H54 (cell line): ENCODE data around the gene CCDC57.
"Not testable (repeated sequence)": the region's sequence is repeated elsewhere in the genome, so short reads cannot be mapped to it uniquely, and the experiment has no call there.

Experiments
- DNase-seq: peaks from one replicate; pipeline ENCODE4 v3.0.0; 2011; ENCODE audit warnings: low spot score, mixed read lengths; ENCODE audit not compliant: insufficient read length
- FAIRE-seq: peaks from 3 replicates; lab custom pipeline; 2011; peaks lifted over from hg19 to GRCh38; lab: Jason Lieb, UNC
- POLR2A ChIP-seq: IDR thresholded peaks from 2 replicates; pipeline ENCODE4 v1.6.1; 2011; ENCODE audit warnings: low read depth, mild to moderate bottlenecking, low read length

CCDC57 gene

DNA sequence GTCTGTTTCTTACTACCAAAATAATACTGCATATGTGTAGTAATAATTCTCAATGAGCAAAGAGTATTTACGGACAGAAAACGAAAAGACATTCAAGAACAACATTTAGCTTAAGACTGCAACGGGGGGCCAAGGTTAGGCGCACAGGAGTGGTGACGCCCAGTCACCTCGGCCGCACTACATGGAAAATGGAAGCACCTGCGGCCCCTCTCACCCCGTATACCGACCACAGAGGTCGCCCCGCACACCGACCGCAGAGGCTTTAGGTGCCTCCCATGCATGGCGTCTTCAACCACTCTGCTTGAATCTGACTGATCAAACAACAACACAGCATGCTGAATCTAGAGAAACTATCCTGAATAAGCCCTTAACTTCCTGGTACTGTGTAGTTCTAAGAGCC is 26.4 kb downstream of the CCDC57 start:
- TF ChIP-seq POLR2A: no peak
- FAIRE-seq (no peak), DNase-seq (no peak)

DNA sequence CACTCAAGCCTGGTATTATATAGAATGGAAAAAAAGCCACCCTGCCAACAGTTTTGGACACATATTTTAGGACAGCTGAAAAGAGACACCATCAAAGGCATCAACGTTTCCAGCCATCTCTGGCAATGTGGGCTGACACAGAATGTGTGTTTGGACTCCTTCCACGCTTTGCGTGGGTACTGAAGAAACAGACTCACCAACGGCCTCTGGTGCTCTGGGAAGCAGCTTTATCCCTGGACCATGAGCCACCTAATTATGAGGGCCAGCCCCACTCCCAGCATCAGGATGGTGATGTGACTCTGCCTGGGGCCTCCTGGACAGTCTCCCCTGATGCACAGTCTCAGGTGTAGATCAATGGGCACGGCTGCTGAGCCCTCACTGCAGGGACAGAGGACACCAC is 27.9 kb downstream of the CCDC57 start:
- DNase-seq (no peak), FAIRE-seq (no peak)
- no peak for TF ChIP-seq POLR2A

DNA sequence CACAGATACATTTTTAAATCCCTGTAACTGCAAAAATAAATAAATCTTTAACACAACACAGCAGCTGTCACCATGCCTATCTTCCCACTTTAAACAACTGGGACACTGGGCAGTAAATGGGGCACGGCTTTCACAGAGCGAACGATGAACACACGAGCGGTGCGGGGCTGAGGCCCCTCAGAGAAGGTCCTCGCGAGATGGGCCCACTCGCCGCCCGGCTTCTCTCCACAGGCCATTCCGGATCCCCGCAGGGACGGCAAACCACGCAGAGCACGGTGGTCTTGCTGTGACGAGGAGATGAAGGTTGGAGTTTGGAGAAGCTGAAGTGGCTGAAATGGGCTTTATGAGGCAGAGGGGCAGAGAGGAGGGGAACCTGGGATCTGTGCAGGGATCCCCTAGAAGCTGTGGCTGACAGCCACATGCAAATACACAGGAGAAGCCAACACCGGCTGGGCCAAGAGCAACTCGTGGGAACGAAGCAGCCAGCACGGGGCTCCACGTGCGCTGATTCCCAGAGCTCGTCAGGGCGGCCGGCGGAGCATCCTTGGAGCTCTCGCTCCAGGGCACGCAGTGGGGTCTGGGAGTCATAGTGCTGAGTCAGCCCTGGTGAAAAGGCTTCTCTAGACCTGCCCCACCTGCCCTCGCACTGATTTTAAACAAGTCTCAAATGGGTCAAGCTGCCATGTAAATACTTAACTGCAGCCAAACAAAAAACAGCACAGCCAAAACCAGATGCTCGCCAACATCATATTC is 31.7 kb downstream of the CCDC57 start:
- no peak for DNase-seq
- TF ChIP-seq POLR2A: no peak
- no peak for FAIRE-seq

DNA sequence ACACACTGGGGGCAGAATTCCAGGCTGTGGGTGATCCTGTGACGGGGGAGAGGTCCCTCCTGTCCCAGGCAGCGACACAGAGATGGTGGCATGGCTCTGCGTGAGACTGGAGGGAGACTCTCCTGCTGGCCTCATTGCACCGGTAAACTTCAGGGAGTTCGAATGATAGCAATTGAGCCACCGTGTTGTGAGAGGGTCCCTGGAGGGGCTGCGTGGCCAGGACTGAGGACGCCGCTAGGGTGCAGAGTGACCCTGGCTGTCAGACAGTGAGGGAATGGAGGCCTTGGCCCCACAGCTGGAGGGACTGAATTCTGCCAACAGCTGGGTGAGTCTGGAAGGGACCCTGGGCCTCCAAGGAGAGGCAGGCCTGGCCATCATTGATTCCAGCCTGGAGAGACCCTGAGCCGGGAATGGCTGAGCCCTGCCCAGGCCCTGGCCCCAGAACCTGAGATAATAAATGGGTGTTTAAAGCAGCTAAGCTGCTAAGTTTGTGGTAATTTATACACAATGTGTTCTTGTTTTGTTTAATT is 32.6 kb downstream of the CCDC57 start:
- FAIRE-seq: no peak
- no peak for DNase-seq

DNA sequence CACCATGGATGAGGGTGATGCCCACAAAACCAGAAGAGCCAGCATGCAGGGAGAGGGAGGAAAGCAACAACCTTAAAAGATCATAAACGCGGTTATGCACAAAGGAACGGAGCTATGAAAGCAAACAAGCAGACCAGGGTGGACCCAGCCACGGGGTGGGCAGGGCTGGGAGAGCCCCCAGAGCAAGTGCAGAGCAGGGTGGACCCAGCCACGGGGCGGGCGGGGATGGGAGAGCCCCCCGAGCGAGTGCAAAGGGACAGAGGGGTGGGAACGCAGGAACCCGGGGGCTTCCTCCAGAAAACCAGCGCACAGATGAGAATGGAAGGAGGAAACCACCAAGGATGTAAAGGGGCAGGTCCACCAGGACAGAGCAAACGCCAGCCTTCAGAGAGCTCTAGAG is 33.2 kb downstream of the CCDC57 start:
- DNase-seq (no peak), FAIRE-seq (no peak)
- TF ChIP-seq POLR2A: no peak

More for the DNA sequence above, 32.6 kb downstream of the CCDC57 start:
- TF ChIP-seq POLR2A: no peak

DNA sequence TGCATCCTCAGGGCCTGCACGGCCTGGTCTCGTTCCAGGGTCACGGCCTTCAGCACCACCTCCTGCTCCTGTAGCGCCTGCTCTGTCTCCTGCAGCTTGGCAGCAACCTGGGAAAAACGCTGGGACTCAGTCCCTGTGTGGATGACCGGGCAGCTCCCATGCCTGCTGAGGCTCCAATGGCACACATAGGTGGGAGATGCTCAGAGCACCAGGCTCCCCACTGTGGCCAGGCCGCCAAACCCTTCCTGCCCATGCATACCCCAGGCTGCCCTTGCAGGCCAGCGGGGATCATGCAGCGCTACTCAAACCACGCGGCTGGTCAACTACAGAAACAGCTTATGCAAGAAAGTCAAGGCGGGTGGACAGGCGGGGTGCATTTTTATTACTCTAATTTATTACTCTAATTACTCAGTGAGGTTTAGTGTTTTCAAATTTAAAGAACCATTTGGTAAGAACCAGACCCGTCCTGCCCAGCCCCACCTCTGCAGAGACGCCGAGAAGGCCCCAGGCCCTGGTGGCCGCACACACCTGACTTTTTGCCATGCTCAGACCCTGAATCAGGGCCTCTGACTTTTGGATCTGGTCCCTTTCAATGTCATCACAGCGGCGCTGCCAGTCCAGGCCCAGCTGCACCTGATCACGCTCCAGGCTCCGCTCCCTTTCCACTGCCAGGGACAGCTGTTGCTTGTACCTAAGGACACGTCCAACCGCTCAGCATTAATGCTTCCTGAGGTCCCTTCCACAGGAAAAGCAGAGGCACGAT is 34.0 kb downstream of the CCDC57 start:
- DNase-seq: no peak
- TF ChIP-seq POLR2A: no peak
- no peak for FAIRE-seq

DNA sequence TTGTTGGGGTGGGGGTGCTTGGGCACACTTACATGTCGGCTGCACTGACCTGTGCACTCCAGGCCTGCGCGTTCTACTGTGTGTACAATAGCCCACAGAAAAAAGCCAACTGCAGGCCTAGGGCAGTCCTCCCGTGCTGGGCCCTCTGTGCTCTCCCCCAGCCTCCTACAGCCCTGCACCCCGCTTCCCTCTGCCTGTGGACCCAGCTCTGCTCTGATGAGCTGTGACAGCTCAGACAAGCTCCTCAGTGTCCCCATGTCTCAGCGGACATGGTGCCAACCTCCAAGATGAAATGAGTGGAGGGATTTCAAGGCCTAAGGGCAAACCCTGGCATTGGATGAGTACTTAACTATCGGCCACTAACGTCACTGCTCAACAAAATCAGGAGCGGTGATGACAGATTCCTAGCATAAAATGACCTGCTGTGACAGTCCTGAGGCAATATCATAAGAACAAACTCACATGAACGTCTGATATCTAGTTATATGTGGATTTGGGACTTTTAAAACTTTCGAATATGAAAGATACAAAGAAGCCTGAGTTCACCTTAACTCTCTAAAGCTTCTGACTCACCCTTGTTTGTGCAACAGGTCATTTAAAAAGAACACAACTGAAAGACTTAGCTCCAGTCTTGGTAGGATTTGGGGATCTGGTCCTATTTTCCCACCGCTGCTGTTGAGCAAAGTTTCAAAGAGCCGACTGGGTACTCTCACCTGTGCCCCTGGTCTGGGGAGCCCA is 34.7 kb downstream of the CCDC57 start:
- FAIRE-seq (no peak), DNase-seq (no peak)
- no peak for TF ChIP-seq POLR2A

DNA sequence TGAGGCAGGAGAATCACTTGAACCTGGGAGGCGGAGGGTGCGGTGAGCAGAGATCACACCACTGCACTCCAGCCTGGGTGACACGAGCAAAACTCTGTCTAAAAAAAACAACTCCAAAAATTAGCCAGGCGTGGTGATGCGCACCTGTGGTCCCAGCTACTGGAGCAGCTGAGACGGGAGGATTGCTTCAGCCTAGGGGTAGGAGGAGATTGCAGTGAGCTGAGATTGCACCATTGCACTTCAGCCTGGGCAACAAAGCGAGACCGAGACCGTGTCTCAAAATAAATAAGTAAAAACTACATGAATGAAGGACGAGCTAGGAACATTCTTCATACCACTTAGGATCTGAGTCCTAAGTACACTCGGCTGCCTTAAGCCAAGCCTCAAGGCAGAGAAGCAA is 35.4 kb downstream of the CCDC57 start:
- no peak for FAIRE-seq
- TF ChIP-seq POLR2A: no peak

DNA sequence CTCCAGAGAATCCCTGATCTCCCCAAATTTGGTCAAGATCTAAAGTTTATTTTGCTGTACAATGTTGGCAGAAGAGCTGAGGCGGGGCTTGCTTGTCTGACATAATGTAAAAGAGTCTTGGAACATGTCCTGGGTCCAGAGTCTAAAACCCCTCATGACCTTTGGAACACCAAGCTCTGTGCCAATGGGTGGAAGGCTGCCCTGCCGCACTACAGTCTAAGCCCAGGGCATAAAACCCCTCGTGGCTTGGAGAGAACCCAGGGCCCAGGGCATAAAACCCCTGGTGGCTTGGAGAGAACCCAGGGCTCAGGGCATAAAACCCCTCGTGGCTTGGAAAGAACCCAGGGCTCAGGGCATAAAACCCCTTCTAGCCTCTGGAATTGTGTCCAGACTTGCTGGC is 36.7 kb downstream of the CCDC57 start:
- no peak for DNase-seq
- FAIRE-seq: no peak
- TF ChIP-seq POLR2A: no peak

More for the DNA sequence above, 35.4 kb downstream of the CCDC57 start:
- no peak for DNase-seq

DNA sequence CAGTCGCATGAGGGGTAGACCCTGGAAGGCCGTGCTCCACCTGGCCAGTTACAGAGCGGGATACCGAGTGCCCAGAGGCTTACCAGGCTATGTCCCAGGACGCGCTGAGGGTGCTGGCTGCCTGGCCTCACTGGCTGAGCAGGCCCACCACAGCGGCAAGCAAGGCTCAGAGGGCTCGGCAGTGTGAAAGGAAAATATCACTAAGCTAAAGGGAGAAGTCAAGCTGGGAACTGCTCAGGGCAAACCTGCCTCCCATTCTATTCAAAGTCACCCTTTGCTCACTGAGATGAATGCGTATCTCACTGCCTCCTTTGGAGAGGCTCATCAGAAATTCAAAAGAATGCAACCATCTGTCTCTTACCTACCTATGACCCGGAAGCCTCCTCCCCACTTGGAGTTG is 37.4 kb downstream of the CCDC57 start:
- DNase-seq: no peak
- no peak for FAIRE-seq
- no peak for TF ChIP-seq POLR2A

DNA sequence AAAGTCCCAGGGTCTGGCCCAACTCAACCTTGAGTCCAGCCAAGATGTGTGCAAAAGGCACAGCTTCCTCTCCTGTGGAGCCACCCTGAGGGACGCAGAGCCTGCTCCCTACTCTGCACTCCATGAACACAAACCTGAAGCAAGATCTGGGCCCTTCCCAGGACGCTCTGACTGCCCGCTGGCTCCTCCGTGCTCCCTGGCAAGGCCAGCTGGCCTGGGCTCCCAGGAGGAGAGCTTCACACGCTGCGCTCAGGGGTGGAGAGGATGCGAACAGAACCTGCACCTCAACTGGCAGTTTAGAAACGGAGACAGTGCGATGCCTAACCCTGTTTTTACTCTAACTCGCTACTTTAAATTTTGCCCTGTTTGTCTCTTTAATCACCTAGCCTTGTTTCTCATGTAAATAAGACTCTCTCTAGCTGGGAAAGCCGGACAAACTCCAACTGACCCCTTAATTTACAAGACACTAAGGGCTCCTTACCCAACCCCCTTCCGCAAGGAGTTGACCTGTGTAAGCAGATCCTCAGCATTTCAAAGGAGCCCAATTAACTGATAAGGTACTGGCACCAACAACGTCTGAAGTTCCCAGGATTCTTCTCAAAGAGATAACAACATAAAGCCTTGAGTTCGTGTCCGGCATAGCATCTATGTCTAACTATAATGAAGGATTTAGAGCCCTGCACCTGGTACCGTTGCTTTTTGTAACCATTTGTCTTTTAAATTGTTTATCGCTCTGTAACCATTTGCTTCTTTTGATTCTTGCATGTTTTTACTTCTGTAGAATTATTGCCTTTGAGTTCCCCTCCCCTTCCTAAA is 38.4 kb downstream of the CCDC57 start:
- DNase-seq, FAIRE-seq: not testable (repeated sequence)

DNA sequence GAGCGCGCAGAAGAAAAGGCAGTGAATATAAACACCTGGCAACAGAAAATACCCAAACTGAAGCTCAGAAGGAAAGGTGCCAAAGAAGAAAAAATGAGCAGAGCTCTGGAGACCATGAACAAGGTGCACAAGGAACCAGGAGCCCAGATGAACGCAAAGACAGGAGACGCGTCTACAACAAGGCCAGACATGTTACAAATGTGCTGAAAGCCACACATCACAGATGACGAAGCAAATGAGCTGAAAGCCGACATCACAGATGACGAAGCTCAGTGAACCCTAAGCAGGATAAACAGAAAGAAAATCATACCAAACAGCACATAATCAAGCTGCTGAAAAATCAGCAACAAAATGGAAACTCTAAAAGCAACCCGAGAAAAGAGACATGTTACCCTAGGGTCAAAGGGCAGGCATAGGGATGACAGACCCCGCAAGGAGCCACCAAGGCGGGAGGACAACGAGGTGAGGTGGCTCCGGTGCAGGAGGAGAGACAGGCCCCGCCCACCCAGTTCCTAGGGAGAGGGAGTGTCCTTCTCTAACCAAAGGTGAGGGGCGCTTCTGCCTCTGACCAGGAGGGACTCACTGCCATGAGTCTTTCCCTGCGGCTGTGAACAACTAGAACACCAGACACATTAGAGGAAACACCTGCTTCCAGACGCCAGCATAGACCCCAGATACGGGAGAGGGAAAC is 39.1 kb downstream of the CCDC57 start:
- no peak for FAIRE-seq
- no peak for DNase-seq
- TF ChIP-seq POLR2A: no peak
